HG03432 (cell line): Measurements from ENCODE around the gene CHST15.

Experiments used
- ATAC-seq: cut with Tn5 transposase; IDR thresholded peaks from one replicate; pipeline ENCODE4 v1.9.1; 2021; ENCODE audit warnings: mild to moderate bottlenecking, moderate library complexity; ENCODE audit not compliant: unreplicated experiment

Gene CHST15

DNA sequence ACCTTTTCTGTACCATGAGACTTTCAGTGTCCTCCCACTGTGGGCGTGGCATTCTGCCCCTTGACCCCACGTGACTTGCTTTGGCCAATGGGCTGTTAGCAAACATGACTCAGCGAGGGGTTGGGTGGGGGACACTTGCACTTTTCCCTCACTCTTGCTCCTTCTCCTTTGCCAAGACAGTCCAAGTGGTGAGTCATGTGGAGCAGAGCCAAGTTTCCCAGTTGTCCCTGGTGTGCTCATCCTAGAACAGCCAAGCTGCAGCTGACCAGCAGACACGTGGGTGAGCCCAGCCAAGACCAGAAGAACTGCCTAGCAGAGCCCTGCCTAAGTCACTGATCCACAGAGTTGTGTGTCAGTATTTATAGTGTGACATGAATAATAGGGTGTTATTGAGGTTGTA is 119.0 kb downstream of the CHST15 start:
- ATAC-seq: no peak

DNA sequence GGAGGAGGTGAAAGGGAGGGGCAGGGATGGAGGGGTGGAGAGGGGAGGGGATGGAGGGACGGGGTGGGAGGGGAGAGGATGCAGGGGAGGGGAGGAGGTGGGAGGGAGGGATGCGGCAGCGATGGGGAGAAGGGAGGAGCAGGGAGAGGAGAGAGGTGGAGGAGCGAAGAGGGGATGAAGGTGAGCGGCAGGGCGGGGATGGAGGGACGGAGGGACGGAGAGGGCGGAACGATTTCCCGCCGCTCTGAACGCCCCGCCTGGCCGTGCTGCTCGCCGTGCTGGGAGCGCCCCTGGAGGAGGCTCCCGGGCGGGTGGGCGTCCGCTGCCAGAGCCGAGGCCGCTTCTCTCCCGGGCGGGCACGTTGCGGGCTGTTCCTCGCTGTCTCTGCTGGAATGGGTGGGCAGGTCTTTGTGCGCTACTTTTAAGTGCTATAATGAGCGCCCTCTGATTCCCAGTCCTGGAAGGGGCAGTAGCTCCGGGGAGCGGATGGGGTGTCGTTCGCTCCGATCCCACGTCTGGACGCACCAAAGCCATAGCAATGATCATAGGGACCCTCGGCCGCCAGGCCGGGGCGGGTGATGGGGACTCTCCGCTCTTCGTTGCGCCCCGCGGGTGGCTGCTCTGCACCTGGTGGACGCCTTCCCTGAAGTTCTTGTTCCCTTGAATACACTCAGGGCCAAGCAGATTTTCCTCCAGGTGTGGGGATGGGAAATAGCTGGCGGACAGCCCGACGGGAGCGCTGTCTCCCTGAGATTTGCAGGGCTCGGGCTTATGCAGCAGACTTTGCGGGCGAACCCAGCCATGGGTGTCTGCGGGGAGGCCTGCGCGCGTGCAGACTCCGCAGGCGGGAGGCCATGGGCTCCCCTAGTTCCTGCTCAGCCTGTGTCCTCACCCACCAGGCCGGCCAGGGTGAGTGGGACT is 120.7 kb downstream of the CHST15 start:
- ATAC-seq: no peak

- ATAC-seq: no peak
Observed at GRCh38 chr10:123970927-123971286, 122.5 kb downstream of the CHST15 start.

DNA sequence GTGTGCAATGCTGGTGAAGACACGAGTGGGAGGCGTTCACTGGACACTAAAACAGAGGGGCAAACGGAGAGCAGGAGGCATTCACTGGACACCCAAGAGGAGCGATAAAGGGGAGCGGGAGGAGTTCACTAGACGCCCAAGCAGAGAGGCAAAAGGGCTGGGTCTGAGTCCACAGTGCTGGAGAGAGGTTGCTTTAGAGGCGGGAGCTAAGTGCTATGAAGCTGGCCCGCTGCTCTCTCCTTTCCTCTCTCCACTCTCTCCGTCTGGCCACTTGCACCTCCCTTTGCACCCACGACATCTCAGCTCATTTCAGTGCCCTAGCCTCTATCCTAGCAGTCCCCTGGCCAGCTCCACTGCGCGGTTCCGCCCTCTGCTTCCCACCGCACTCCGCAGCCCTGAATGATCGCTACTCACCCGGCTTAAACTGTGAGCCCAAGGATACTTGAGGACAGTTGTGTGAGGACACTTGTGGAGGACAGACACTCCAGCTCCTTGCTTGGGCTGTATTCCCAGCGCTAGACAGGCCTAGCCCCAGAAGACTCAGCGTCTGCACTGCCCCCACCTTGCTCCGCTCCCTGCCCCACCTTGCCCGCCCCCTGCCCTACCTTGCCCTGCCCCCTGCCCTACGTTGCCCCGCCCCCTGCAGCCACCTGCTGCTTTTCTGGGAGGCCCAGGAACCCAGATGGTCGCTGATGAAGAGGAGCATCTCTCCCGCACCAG is 123.0 kb downstream of the CHST15 start:
- ATAC-seq: no peak

DNA sequence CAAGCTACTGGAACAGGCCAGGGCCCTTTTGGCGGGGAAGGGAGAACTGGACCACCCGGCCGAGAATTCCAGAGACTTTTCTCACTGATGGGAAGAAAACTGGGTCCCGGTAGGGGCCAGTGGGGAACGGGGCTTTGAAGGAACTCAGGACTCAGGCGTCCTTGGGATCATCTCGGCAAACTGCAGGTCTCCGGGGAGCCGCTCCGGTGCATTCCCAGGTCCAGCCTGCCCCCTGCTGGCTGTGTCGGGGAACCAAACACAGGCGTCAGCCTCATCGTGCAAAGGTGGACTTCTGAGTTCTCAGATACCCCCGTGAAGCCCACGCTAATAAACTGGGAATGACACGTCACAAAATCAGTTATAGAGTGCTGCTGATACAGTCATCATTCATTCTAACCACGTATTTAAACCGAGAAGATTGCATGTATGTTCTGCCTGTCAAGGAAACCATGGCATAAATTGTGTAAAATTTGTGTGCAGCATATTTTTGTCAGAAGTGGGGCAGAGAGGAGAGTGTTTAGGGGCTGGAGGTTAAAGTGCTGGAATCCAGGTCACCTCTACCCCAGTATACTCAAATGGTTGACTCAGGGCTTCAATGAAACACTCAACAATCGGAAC is 125.7 kb downstream of the CHST15 start:
- ATAC-seq: peak; percentile 48

GRCh38 chr10:123966896-123967231 is 126.5 kb downstream of the CHST15 start:
- ATAC-seq: no peak

DNA sequence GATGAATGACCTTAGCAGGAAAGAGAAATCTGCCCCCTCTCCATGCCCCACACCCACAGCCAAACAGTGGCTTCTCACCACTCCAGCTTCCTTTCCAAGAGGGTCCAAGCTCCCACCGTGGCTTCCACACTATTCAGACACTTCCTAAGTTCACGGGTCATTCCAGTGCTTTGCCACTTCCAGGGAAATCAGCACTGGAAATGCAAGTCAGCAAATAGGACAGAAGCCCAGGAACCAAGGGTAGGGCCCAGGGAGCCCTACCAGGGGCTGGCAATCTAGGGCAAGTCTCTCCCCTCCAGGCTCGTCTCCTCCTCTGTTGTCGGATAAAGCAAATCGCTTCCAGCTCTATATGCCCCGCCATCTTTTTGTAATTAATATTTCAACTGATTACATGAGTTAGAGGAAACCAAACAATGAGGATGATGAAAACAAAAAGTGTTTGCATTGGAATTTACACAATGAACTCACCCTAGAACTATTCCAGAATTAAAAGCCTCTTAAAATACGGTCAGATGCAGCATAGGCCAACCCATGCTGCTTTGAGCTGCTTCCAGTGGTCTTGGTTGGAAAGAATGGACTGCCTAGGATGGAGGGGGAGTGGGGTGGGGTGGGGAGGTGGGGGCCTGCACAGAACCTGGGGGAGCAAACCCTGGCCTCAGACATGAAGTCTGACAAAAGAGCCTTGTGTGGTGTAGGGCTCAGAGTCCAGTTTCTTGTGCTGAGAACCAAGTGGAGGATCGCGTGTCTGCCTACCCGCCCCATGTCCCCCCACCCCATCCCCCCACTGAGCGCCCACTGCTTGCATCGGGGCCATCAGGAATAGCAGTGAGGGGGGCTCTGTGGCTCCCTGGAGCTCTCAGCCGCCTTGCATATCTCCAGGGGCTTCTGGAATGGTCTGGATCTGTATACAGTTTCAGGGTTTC is 127.2 kb downstream of the CHST15 start:
- ATAC-seq: no peak

- no peak for ATAC-seq
Observed at GRCh38 chr10:123964953-123965352, 128.4 kb downstream of the CHST15 start.

DNA sequence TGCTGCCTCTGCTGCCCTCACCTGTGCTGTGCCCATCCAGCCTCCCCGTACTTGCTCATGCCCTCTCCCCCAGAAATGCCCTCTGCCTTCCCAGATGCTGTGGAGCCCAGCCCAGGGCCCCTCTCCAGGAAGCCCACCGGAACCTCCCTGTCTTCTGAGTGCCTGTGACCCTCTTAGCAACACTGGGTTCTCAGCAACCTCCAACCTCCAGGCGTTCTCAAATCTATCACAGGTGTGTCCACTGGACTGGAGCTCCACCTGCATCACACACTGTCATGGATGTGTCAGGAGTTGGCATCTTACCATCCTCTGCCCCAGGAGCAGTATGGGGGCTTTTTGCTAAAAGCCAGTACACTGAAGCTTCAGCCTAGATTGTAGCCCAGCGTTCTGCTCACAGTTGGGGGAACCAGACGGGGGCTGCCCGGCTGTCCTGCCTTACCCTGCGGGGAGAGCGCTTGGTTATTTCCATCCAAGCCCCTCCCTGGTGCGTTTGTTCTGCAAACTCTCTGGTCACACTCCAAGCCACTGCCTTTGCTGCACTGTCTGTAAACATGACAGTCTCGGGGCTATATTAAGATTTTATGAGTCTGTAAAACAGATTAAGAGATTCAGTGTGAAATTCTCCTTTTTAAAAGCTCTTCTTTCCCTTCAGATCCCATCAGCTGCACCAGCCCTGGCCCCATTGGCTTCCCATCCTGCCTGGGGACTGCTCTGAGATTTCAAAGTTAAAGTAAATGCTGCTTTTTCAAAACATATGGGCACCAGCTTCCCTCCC is 130.5 kb downstream of the CHST15 start:
- no peak for ATAC-seq

DNA sequence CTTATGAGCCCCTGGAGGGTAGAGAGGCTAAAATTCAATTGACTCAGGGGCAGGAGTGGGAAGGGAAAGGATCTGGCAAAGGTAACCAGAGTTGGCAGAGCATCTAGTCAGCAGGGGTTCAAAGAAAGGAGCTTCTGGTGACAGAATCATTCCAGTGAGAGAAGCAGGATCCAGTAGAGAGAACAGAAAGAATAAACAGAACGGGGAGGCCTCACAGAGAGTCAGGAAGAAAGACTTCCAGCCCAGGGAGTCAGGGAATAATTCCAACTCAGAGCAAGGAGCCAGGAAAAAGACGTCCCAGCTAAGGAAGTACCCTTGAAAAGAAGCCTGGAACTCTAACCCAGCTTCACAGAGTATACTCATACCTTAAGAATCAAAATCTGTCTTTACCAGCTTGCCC is 135.2 kb downstream of the CHST15 start:
- no peak for ATAC-seq
